Measurements from ENCODE around the gene FDXACB1.

FDXACB1 gene, protein sequence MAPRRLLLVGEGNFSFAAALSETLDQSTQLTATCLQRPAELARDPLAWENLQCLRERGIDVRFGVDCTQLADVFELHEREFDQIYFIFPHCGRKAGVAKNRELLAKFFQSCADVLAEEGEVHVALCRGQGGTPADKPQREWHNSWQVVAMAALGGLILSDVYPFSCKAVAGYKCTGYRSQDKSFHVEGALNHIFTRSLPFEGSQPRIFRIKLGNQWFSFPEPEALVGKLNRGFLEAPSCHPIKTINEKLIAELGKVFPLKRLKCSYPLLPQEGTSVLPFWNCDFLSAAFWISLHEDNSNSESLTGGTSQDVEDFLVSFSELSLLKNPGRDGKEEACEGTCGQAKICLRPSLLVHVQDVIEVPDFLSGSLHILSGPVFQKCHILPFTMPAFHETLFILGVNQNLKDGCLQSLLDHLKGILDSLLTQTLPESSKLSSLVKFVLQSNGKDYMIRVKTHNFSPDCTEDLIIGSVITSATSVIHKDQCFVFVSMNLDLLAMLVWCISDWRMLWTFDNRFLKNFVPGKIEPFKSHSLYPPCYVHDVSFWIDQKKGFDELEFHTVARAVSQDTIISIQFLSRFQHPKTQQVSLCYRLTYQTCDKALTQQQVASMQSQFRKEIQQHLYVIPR

GRCh38 chr11:111878849-111879636, at the start of gene FDXACB1, which contains the start of gene CFAP68:
Gene FDXACB1 (minus strand): TSS chr11:111879165. CDS start chr11:111879132, 33 bp downstream.
Gene CFAP68 (plus strand): TSS chr11:111879541. CDS start chr11:111879561, 20 bp downstream.
- in situ Hi-C loops (cut with MboI; ENCODE audit: low sequenced_read_pairs) = no loop called here

DNA sequence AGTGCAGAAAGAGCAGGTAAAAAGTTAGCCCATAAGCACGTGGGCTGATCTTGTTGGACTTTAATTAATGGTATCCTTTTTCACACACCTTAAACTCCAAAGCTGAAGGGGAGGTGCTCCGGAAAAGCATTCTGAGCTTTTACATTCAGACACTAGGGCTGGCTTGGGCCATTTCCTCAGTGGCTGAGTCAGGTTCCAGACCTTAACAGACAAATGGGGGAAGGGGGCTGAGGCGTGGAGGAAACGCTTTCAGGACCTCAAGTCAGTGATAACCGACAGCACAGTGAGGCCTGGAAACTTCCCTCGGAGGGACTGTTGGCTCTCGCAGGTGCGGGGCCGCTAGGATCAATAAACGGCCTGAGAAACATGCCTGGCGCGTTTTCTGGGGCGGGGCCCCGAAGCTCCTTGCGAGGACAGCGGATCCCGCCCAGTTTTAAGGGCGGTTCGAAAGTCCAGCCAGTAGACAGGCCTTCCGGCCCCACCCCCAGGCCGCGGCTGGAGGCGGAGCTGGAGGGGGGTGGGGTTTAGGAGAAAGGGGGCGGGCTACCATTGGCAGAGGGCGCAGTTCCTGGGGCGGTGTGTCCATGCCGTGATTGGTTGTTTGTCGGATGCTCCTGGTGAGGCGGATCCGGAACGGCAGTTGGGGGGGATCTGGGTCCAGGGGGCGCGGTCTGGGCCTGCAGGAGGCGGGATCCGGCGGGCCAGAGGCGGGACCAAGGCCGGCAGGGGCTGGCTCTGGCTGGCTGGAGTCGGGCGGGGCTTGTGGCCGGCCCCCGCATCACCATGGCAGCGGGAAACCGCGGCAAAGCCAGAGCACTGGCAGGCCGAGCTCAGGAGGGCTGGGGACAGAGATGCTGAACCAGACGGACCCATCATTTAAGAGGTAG, 47.8 kb upstream of the FDXACB1 start:
- in situ Hi-C loops (cut with MboI; ENCODE audit: low sequenced_read_pairs) = no loop called here

DNA sequence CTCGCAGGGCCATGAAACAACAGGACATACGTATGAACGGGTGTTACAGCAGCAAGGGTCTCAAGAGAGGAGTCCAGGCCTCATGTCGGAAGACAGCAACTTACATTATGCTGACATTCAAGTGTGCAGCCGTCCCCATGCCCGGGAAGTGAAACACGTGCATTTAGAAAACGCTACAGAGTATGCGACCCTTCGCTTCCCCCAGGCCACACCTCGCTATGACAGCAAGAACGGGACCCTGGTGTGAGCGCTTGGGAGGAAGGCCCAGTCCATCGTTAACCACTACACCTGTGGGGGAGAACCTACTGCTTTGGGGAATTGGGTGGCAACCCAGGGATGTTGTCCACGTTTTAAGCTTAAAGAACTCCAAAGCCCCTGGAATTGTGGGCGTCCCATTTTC, 47.0 kb upstream of the FDXACB1 start:
- in situ Hi-C loops (cut with MboI; ENCODE audit: low sequenced_read_pairs) = no loop called here

- in situ Hi-C loops (cut with MboI; ENCODE audit: low sequenced_read_pairs) = no loop called here
Observed at GRCh38 chr11:111923951-111924350, 45.0 kb upstream of the FDXACB1 start.

- in situ Hi-C loops (cut with MboI; ENCODE audit: low sequenced_read_pairs) = no loop called here
Observed at GRCh38 chr11:111923351-111923788, 44.4 kb upstream of the FDXACB1 start.

DNA sequence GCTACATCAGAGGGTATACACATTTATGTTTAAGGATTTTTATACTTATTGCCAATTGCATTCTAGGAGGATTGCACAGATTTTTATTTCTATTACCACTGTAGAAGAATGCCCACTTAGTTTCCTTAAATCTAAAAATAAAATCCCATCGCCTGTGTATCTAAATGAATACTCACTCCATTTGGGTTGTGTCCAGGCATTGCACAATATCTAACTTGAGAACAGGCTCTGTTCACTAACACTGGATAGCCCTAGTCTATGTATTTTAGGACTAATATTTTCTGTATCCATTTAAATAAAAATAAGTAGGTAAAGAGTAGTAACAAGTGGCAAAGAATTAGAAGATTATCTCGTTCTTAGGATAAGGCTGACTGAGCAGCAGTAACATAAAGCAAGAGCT, 43.8 kb upstream of the FDXACB1 start:
- in situ Hi-C loops (cut with MboI; ENCODE audit: low sequenced_read_pairs) = no loop called here

DNA sequence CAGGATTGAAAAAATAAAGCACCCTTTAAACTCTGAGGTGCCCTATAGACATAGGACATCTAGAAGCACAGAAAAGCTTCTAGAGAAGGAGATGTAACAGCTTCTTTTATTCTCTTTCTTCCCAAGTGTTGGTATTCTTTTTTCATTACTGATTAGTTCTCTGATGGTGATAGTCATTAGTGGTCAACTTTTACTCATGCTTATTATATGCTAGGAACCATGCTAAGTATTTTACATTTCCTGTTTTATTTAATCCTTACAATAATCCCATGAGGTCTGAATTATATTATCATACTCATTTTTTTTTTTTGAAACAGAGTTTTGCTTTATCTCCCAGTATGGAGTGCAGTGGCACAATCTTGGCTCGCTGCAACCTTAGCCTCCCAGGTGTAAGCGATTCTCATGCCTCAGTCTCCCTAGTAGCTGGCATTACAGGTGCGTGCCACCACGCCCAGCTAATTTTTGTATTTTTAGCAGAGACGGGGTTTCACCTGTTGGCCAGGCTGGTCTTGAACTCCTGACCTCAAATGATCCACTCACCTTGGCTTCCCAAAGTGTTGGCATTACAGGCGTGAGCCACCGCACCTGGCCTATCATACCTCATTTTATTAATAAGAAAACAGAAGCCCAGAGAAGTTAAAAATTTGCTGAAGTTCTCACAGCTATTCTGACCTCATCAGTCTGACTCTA, 42.7 kb upstream of the FDXACB1 start:
- in situ Hi-C loops (cut with MboI; ENCODE audit: low sequenced_read_pairs) = no loop called here

DNA sequence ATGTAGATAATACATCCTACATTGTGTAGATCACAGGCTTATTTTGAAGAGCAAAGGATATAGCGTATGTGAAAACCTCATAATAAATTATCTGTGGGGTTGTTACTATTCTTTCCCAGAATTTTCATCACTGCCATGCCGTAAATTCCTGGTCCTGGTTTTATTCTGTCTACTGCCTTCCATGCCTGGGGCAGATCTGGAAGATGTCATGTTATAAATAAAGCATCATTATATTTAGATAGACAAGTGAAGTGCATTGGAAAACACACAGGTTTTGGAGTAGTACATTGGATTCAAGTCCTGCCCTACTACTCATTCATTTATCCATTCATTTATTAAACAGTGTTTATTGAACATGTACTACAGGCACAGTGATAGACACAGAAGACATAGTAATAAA, 41.9 kb upstream of the FDXACB1 start:
- in situ Hi-C loops (cut with MboI; ENCODE audit: low sequenced_read_pairs) = no loop called here

- in situ Hi-C loops (cut with MboI; ENCODE audit: low sequenced_read_pairs) = no loop called here
Observed at GRCh38 chr11:111918390-111919256, 39.7 kb upstream of the FDXACB1 start, which contains the start of gene C11orf52. Gene C11orf52 (plus strand): TSS chr11:111918913. CDS start chr11:111918973, 60 bp downstream.

GRCh38 chr11:111917788-111918187, 38.8 kb upstream of the FDXACB1 start:
- in situ Hi-C loops (cut with MboI; ENCODE audit: low sequenced_read_pairs) = no loop called here

- in situ Hi-C loops (cut with MboI; ENCODE audit: low sequenced_read_pairs) = no loop called here
Observed at GRCh38 chr11:111917312-111917711, 38.3 kb upstream of the FDXACB1 start.

GRCh38 chr11:111916768-111917167, 37.8 kb upstream of the FDXACB1 start:
- in situ Hi-C loops (cut with MboI; ENCODE audit: low sequenced_read_pairs) = no loop called here

- in situ Hi-C loops (cut with MboI; ENCODE audit: low sequenced_read_pairs) = no loop called here
Observed at GRCh38 chr11:111913997-111914396, 35.0 kb upstream of the FDXACB1 start.

DNA sequence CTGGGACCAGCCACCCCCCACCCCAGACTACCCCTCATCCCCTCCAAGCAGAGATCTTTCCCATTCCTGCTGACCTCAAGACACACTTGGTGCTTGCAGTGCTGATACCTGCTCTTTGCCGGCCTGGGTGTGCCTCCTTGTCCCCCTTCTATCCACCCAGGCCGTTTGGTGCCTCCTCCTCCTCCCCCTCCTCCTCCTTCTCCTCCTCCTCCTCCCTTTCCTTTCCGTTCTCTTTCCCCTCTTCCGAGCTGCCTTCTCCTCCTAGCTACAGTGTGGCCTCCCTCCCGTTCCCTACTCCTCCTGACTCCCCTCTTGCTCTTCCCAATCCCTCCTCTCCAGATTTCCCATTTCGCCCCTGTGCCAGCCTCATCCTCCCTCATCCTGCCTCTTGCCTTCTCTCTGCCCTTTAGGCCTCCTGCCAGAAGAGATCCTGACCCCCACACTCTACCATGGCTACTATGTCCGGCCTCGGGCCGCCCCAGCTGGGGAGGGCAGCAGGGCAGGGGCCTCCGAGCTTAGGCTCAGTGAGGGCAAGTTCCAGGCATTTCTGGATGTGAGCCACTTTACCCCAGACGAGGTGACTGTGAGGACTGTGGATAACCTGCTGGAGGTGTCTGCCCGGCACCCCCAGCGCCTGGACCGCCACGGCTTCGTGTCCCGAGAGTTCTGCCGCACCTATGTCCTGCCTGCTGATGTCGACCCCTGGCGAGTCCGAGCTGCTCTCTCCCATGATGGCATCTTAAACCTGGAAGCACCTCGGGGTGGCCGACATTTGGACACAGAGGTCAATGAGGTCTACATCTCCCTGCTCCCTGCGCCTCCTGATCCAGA, 34.3 kb upstream of the FDXACB1 start:
- in situ Hi-C loops (cut with MboI; ENCODE audit: low sequenced_read_pairs) = no loop called here

- in situ Hi-C loops (cut with MboI; ENCODE audit: low sequenced_read_pairs) = no loop called here
Observed at GRCh38 chr11:111912535-111912934, 33.6 kb upstream of the FDXACB1 start, which contains the start of gene HSPB2. Gene HSPB2 (plus strand): TSS chr11:111912734. CDS start chr11:111912830, 96 bp downstream.

GRCh38 chr11:111911563-111912401, 32.8 kb upstream of the FDXACB1 start, which contains the start of gene CRYAB:
Gene CRYAB (minus strand): TSS chr11:111911770. CDS start chr11:111911724, 46 bp downstream.
- in situ Hi-C loops (cut with MboI; ENCODE audit: low sequenced_read_pairs) = no loop called here
